Stimulated activated CD8-positive, alpha-beta memory T cell treated with anti-CD3 and anti-CD28 coated beads, Interleukin-2, amount 100 ng/mL, for 48 hours (primary cell): ENCODE measurements around the gene ARHGAP6.
"Not testable (repeated sequence)": the region's sequence is repeated elsewhere in the genome, so short reads cannot be mapped to it uniquely, and the experiment has no call there.

ENCODE experiments used
- DNase-seq, 2 donors: peaks; one replicate each; pipeline ENCODE4 v3.0.0-alpha.2; 2020; ENCODE audit warnings: low read depth in 2 of 2

Gene ARHGAP6

DNA sequence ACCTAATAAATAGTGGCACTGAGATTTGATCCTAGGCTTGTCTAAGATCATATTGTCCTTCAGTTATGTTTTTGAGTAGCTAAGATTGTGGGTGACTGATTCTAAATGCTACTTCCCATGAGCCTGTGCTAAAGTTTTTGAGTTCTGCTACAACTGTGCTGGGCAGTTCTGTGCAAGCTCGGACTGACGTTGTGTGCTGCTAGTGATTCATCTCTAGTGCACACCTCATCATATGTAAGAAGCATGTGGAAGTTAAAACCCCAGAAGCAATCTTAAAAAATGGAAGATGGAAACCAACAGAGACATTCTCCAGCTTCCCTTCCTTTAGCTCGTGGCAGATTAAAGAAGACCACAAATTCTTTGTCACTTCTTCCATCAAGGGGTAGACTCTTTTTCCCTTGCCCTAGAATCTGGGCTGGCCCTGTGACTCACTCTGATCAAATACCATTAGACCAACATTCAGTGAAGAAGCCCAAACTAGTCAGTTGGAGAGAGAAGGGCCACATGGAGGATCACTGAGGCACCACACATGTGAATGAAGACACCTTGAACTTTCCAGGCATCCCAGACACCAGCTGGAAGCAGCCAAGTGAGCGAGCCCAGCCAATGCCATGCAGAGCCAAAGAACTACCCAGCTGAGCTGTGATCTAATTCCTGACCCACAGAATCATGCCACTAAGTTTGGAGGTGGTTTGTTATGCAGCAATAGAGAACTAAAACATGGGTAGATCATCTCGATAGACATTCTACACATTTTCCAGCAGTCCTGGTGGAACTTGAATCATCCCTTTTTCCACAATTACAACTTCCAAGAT lies 16.8 kb downstream of the ARHGAP6 start:
- DNase-seq, result no peak

DNA sequence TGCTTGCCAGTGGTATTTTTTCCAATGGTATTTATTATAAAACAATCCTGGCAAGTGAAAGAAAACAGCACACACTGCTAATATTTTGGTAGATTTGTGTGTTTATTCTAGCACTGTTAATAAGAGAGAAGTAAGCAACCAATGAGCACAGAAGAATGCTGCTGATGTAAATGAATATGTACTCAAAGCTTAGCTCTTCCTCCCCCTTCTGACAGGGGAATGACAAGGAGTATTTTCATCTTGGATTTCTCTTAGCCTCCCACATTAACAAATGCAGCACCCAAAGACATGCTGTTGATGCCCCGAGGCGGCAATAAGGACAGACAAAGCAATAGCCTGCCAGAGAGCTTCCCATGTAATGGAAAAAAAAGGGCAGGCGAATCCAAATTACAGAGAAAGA lies 18.6 kb downstream of the ARHGAP6 start:
- DNase-seq, result no peak

DNA sequence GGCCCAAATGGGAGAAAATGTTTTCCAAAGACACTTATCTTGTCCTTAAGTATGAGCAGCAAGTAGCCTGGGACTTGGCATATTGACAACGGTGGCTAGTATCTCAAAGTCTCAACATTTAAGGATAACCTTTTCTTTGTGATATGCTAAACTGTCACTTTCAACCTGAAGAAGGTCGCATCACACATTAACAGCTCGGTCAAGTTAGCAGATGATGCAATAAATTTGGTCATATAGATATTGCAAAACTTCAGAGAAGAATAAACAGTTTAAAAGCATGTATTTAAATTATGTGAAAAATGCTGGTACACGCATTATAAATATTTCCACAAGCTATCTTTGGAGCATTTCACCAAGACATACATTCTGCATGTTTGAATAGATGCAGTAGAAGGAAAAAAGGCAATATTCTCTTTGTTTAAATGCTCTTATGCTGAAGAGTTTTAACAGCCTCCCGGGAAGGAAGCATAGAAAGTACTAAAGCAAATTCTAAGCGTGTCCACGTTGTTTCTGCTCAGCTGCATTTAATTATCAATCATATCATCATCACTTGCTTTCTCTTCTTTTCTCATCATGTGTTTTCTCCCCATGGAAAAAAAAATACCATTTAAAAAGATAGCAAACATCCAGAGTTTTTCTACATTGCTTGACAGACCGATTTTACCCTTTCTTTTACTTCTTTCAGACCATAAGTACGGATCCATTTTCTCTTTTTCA lies 24.2 kb downstream of the ARHGAP6 start:
- no peak for DNase-seq

DNA sequence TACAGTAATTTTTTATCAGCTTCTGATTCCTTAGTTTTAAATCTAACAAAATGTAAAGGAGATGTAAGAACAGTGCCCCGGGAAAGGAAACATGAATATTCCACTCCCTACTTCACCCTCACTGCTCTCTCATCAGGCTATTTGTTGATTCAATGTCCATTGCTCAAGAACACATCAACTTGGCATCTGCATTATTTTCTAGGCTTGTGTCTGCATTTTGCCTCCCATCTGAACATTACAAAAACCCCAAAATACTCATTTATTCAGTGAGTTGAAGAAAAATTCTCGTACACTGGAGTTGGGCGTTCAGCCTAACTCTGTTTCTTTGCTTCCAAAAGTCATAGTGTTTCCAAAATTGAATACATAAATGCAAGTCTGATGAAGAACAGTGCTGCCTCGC lies 25.6 kb downstream of the ARHGAP6 start:
- DNase-seq, result no peak

DNA sequence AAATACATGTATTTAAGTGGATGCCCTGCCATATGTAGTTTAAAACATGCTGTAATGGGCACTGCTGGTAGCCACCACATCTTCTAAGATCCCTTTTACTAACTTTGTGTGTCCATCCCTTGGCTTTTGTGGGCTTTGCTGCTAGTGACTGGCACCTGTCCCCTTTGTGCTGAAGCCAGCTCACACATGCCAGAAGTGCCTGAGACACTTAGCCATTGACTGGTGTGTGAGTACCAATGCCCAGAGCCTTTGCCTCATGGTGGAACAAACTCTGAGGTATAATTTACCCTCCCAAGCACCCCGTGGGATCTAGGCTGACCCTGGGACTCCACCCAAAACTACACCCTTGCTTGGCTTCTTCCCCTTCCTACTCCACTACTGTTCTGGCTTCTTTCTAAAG lies 33.0 kb downstream of the ARHGAP6 start:
- DNase-seq, result no peak

DNA sequence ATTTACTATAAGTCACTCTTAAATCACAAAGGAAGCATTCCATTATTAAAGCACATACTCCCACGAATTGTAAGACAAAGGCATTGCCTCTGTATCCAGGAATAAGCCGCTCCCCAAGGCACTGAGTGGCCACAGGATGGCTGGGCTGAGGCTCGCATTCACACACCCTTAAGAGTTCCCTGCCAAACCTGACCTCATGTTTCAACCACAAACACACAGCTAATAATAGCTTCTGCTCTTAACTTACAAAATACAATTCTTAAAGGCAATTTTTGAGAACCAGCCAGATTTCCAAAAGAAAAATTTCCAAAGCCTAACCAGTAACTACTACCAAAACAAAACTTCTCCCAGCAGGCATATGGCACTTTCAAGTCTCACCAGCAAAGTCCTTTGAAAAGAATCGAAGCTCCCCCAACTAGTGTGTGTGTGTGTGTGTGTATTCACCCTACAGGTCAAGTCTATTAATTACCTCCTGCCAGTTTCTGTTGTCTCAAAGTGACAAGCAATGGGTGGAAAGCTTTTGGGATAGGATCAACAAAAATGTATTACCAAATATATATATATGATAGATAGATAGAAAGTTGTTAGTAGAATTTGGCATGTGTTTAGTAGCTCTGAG lies 36.0 kb downstream of the ARHGAP6 start:
- DNase-seq, result no peak

DNA sequence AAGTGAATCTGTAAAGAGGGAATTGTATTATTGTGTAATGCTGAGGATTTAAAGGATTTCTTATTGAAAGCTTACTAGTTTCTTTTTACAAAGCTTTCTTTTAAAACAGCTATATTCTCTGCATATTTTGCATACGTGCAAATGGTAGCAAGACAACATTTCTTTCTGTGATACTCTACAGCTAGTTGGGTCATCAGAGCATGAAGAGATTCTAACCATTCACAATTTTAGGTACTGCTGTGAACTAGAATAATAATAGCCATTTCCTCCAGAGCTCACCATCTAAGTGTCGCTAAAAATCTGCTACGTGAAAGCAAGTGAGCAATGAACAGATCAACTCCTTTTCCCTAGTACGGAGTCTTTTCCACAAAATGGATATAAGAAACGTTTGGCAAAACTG lies 37.3 kb downstream of the ARHGAP6 start:
- DNase-seq, result no peak

DNA sequence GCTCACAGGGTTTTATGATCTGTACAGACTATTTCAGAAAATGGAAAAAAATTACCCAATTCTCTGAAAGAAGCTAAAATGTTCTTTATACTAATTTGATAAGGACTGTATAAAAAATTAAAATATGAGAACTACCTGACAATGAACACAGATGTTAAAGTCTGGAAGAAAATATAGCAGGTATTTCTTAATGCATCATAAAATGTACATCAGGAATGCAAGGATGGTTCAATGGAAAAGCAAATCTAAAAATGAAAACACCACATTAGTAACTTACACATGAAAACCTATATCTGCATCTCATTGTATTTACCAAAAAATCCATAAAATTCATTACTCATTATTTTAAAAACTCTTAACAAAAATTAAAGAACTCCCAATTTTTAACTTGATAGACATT lies 39.4 kb downstream of the ARHGAP6 start:
- no peak for DNase-seq

DNA sequence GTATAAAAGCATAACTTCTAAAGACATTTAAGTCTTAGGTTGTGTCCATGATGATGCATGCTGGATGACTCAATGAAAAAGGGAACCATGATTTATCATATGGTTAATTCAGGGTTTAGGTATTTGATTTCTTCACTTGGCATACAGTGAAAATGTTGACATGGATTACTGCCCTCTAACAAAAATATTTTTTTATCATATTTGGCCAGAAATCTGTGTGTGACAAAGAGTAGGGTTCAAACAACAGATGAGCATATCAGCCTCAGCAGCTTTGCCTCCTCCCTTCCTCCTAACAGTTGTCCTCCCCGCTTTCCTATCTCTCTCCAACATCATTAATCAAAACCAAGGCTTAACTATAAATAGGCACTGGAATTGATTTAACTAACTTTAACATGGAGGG lies 46.3 kb downstream of the ARHGAP6 start:
- DNase-seq, result no peak

DNA sequence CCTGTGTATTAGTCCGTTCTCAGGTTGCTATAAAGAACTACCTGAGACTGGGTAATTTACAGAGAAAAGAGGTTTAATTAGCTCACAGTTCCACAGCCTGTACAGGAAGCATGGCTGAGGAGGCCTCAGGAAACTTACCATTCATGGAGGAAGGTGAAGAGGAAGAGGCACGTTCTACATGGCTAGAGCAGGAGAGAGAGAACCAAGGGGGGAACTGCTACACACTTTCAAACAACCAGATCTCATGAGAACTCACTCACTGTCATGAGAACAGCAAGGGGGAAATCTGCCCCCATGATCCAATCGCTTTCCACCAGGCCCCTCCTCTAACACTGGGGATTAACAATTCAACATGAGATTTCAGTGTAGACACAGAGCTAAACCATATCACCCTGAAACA lies 51.5 kb downstream of the ARHGAP6 start:
- DNase-seq, result not testable (repeated sequence)

DNA sequence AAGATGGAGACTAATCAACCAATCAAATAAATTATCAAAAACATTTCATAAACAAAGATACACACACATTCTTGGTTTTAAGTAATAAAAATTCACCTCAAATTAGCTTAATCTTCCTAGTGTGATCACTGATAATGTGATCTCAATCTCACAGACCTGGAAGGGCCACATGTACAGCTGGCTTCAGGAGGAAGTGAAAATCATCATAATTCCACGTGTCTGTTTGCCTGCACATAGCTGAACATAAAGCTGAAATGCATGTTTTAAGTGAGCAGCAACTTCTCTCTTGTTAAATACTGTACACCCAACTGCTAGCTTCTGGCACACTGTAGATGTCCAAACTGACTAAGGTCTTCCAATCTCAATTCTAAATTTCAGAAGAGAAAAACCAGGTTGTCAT lies 53.8 kb downstream of the ARHGAP6 start:
- no peak for DNase-seq

DNA sequence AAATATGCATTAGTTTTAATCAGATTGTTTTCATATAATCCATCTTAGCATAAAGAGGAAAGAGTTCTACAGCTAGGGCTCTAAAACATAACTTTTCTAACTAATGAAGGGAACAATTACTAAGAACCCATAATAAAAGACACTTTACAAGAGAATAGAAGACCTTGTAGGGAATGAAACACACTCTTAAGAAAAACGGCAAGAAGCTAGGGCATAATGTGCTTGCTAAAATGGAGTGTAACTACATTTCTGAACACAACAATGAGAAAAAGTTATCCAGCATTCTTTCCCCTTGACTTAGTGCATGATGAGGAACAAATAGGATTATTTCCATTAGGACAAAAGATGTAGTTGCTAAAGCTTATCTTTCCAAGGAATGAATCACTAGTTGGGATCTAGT lies 54.6 kb downstream of the ARHGAP6 start:
- no peak for DNase-seq

DNA sequence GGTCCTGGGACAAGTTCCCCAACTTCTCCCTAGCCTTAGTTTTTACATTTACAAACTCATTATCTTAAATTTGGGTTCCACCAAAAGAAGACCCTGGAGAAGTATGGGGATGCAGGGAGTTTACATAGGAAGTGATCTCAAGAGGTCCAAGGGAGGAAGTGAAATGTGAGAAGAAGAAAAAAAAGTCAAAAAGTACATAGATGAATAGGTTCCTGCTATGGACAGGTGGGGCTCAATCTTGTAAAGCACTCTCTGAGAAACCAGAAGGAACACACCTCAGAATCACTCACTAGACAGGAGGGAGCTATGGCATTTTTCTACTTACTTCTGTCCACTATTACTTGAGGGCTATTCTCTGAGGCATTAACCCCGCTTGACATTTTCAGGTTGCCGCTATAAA lies 56.6 kb downstream of the ARHGAP6 start:
- no peak for DNase-seq

DNA sequence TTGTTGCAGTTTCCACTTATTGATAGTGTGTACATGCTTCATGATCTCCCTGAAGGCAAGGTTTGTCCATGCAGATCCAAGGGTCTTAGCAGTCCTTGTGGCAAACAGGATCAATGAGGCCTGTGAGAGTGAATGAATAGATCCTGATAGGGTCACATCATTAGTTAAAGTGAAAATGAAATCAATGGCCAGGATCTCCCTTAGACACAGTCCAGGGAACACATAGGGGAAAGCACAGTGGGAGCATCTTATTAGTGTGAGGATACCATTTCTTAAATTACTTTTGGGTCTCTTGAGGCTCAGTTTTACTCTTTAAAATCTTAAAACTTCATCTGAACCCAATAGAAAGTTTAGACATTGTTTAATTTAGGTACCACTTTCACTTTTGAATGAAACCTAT lies 59.3 kb downstream of the ARHGAP6 start:
- DNase-seq, result no peak

DNA sequence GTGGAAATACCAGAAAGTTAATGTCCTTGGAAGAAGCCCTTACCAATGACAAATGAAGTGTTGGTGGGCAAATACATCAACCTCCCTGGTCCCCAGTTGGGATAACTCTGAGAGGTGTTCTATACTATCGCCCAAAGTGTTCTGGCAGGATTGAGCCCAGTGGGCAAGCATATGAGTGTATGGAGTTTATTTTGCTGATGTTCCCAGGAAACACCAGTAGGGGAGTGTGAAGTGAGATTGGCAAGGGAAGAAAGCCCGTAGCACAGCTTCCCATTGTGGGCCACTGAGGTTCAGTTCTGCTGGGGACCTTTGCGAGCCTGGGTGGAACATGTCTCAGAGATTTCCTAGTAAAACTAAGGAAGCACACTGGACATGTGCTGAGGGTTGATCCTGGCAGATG lies 65.1 kb downstream of the ARHGAP6 start:
- no peak for DNase-seq

DNA sequence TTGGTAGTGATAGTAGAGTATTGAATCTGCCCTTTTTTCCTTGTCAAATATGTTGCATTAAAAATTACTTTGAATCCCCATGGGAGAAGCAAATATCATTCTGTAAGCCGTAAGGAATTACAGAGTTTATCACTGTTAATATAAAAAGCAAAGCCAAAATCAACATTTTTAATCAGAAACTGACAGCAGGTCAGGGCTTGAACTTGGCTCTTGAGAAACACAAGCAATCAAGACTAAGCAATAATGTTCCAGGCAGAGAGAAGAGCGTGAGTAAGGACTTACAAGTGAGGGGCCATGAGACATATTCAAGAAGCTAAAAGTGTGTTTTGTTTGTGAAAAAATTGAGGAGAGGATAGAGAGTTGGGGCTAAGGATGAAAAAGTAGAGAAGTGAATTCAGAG lies 68.2 kb downstream of the ARHGAP6 start:
- no peak for DNase-seq

DNA sequence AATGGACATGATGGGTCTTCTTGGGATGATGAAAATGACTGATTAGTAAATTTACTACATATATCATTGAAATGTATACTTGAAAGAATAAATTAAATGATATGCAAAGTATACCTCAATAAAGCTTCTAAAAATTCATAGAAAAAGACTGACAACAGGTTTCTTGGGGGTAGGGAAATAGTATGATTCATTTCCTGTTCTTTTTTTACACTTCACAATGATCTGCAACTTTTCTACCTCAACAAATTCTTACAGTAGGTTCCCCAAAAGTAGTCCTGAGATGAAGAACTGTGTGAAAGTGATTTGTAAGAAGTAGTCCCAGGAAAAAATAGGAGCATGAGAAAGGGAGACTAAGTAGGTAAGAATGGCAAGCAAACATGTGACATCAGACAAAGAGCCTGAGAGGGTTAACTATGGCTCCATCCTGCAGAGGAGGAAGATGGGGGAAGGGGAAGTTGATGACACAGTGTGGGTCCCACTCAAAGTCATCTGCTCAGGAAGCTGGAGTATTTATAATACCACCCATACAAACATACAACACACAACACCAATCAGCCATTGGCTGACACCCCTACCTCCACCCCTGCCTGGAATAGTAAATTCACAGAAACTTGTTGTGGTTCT lies 73.9 kb downstream of the ARHGAP6 start:
- DNase-seq, result no peak

DNA sequence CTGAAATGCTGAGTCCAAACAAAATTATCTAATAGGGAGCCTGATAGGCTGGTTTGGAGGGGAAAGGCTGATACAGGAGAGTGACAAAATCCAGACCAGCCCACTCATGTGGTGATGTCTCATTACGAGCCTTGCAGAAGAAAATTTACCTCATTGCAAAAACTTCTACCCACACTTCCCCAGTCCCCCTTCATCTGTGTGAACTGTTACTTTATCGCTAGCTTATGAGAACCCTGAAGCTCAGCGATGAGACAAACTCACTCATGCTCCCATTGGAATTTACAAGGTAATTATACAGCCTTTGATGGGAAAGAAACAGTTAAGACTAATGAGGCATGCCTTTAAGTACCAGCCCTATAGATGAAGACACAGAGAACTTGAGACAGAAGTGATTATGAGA lies 76.1 kb downstream of the ARHGAP6 start:
- no peak for DNase-seq

DNA sequence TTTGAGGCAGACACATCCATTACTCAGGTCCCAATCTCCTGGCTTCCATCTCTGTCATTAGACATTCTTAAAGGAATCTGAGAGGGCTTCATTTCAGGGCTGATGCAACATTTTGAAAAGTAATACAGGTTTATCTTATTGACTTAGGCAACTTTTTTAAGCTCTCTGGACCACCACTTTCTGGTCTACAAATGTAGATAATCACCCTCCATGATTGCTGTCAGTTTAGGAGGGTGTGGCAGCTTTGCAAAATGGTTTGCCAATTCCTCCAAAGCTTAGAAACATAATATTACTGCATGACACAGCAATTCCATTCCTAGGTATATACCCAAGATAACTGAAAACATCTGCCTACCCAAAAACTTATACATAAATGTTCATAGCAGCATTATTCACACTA lies 77.6 kb downstream of the ARHGAP6 start:
- DNase-seq, result no peak

DNA sequence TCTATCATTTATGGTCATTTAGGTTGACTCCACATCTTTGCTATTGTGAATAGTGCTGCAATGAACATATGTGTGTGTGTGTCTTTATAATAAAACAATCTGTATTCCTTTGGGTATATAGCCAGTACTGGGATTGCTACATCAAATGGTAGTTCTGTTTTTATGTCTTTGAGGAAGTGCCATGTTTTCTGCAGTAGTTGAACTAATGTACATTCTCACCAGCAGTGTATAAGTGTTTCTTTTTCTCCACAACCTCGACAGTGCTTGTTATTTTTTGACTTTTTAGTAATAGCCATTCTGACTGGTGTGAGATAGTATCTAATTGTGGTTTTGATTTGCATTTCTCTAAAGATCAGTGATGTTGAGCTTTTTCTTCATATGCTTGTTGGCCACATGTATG lies 80.5 kb downstream of the ARHGAP6 start:
- no peak for DNase-seq

DNA sequence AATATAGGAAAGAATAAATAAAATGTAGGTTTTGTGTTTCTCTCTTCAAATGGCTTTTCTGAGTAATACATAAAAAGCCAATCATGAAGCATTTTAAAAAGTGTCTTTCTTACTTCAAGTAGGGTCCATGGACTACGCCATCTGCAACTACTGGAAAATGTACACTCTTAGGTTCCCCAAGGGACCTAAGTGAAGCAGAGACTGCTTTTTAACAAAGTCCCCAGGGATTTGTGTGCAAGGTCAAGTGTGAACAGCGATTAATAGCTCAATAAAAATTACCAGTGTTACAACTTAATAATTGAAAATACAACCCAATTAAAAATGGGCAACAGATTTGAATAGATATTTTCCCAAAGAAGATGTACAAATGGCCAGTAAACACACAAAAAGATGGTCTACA lies 84.9 kb downstream of the ARHGAP6 start:
- DNase-seq, result no peak
